ENCODE data around the gene SHROOM2. TPM values are rescaled to one million over a fixed set of nuclear protein-coding genes. Genes with fewer than 3 reads are reported as not detected.

The SHROOM2 gene
- total RNA-seq, 5 donors from 2014 or later (not counting 1 experiment from before 2014, with no cell fraction given), result 0.03 to 0.06 TPM; not detected in 3

DNA sequence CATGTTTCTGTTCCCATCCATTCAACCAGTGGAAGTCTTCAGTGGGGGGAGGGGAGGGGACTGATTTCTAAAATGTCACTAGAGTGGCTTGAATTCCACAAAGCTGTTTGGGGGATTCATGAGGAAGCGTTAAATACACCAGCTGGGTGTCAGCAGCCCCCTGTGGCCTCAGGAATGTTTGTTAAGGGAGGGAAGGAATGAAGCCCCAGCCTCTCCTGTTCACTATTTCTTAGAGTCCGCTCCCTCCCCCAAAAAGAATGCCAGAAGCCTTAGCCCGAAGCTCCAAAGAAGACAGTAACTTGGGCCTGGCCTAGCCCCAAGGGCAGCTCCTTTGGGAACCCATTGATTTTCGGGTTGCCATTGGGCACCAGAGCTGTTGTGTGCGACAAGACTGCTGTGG is 3.3 kb downstream of the SHROOM2 start:
- no peak overlapping the region for H3K4me3 ChIP-seq (ENCODE audit: control insufficient read depth in 1 of 2, extremely low read depth in 1 of 2, low read length in 1 of 2)
- DNase-seq, result no peak
- H3K27ac ChIP-seq (ENCODE audit: low read length), result no peak overlapping the region
- H3K27me3 ChIP-seq (replicated peaks in 1 of 2; ENCODE audit: control insufficient read depth in 2 of 2, extremely low read depth in 1 of 2, insufficient read depth in 2 of 2, low read length in 1 of 2), result peaks cover 10 to 23% of the 10 kb centered on the region in 2 experiments
- Mint-ChIP-seq H3K27ac (no peak overlapping the region), H3K4me3 (no peak overlapping the region), H3K27me3 (peaks cover 19 to 31% of the 10 kb centered on the region in 2 donors), H3K36me3 (no peaks in the 10 kb centered on the region), H3K4me1 (peaks cover 0 to 4% (median 4%) of the 10 kb centered on the region in 3 donors), H3K9me3 (no peaks in the 10 kb centered on the region)
- ChIA-PET POLR2A (interaction anchor here in 1 of 2 donors (0.6 kb wide), 1 partner anchor 17 kb away, joined by 9 read pairs; no protein-coding TSS in a partner anchor), CTCF (interaction anchor here in 1 of 2 donors (0.8 kb wide), 1 partner anchor 12 kb away, joined by 3 read pairs; no protein-coding TSS in a partner anchor)
- WGBS (ENCODE audit: insufficient coverage), result no CpG with 5 or more reads among the region's 5 CpGs
- no peaks in the 10 kb centered on the region for H3K9me3 ChIP-seq
- H3K36me3 ChIP-seq (ENCODE audit: control insufficient read depth in 2 of 2, extremely low read depth in 1 of 2, insufficient read depth in 1 of 2, low read length in 1 of 2), result no peaks in the 10 kb centered on the region
- H3K4me1 ChIP-seq (ENCODE audit: control insufficient read depth in 1 of 2, extremely low read depth in 1 of 2, insufficient read depth in 2 of 2, low read length in 2 of 2), result no peaks in the 10 kb centered on the region
- ATAC-seq (replicated peaks in 1 of 4), result no peak

DNA sequence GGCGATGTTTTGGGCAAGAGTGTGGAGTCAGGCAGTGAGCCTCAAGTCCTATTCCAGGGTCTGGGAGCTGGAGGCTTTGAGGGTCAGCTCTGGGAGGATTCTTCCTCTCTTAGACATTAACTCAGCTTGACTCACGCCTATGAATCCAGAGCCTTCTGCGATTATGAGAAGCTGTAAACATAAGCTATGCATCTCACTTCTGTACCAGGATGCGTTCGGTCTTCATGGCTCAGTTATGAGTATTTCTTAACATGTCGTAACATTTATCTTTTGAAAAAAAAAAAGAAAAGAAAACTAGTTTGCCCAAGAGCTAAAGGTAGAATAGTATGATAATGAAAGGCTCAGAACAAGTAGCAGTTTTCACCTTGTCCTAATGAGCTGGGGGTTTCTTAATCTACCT is 4.6 kb downstream of the SHROOM2 start:
- POLR2A ChIA-PET, result interaction anchor here in 1 of 2 donors (0.6 kb wide), 1 partner anchor 174 kb away, joined by 3 read pairs; no protein-coding TSS in a partner anchor

DNA sequence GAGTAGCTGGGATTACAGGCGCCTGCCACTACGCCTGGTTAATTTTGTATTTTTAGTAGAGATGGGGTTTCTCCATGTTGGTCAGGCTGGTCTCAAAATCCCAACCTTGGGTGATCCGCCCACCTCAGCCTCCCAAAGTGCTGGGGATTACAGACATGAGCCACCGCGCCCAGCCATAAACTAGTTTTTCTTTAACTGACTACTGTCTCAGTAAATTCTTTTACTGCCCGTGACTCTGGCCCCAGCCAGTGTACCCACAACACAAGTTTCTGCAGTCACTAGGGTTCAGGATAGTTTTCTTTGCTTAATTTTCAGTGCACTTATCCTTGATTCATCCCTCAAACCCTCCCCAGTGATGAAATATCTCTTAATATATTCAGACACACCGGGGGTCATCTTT is 8.3 kb downstream of the SHROOM2 start:
- H3K9me3 Mint-ChIP-seq, result peaks cover 4 to 7% (median 6%) of the 10 kb centered on the region in 3 donors
- Histone ChIP-seq H3K4me3 (ENCODE audit: control insufficient read depth in 1 of 2, extremely low read depth in 1 of 2, low read length in 1 of 2) (no peak overlapping the region), H3K27me3 (replicated peaks in 1 of 2; ENCODE audit: control insufficient read depth in 2 of 2, extremely low read depth in 1 of 2, insufficient read depth in 2 of 2, low read length in 1 of 2) (peaks cover 2 to 12% of the 10 kb centered on the region in 2 experiments), H3K4me1 (ENCODE audit: control insufficient read depth in 1 of 2, extremely low read depth in 1 of 2, insufficient read depth in 2 of 2, low read length in 2 of 2) (no peaks in the 10 kb centered on the region), H3K36me3 (ENCODE audit: control insufficient read depth in 2 of 2, extremely low read depth in 1 of 2, insufficient read depth in 1 of 2, low read length in 1 of 2) (no peaks in the 10 kb centered on the region), H3K9me3 (no peaks in the 10 kb centered on the region), H3K27ac (ENCODE audit: low read length) (no peak overlapping the region)
- ATAC-seq (replicated peaks in 1 of 4) (no peak), DNase-seq (no peak)
- ChIA-PET POLR2A (no interaction called here), CTCF (no interaction called here)
- no peaks in the 10 kb centered on the region for H3K36me3 Mint-ChIP-seq
- H3K27me3 Mint-ChIP-seq, result peaks cover 6 to 11% of the 10 kb centered on the region in 2 donors
- H3K4me3 Mint-ChIP-seq, result no peak overlapping the region
- no peak overlapping the region for H3K27ac Mint-ChIP-seq
- WGBS (ENCODE audit: insufficient coverage), result no CpG with 5 or more reads among the region's 7 CpGs
- no peaks in the 10 kb centered on the region for H3K4me1 Mint-ChIP-seq

More for the DNA sequence above, 4.6 kb downstream of the SHROOM2 start:
- Mint-ChIP-seq H3K4me3 (no peak overlapping the region), H3K27ac (no peak overlapping the region), H3K9me3 (peaks cover 4 to 7% (median 6%) of the 10 kb centered on the region in 3 donors), H3K27me3 (peaks cover 25 to 27% of the 10 kb centered on the region in 2 donors), H3K36me3 (no peaks in the 10 kb centered on the region), H3K4me1 (peaks cover 0 to 4% (median 2%) of the 10 kb centered on the region in 3 donors)
- no peaks in the 10 kb centered on the region for H3K9me3 ChIP-seq
- DNase-seq (no peak), ATAC-seq (replicated peaks in 1 of 4) (no peak)
- H3K27me3 ChIP-seq (replicated peaks in 1 of 2; ENCODE audit: control insufficient read depth in 2 of 2, extremely low read depth in 1 of 2, insufficient read depth in 2 of 2, low read length in 1 of 2), result peaks cover 10 to 19% of the 10 kb centered on the region in 2 experiments
- no CpG with 5 or more reads among the region's 6 CpGs for WGBS (ENCODE audit: insufficient coverage)
- CTCF ChIA-PET, result no interaction called here
- H3K4me3 ChIP-seq (ENCODE audit: control insufficient read depth in 1 of 2, extremely low read depth in 1 of 2, low read length in 1 of 2), result no peak overlapping the region
- no peaks in the 10 kb centered on the region for H3K4me1 ChIP-seq (ENCODE audit: control insufficient read depth in 1 of 2, extremely low read depth in 1 of 2, insufficient read depth in 2 of 2, low read length in 2 of 2)
- no peaks in the 10 kb centered on the region for H3K36me3 ChIP-seq (ENCODE audit: control insufficient read depth in 2 of 2, extremely low read depth in 1 of 2, insufficient read depth in 1 of 2, low read length in 1 of 2)
- no peak overlapping the region for H3K27ac ChIP-seq (ENCODE audit: low read length)

DNA sequence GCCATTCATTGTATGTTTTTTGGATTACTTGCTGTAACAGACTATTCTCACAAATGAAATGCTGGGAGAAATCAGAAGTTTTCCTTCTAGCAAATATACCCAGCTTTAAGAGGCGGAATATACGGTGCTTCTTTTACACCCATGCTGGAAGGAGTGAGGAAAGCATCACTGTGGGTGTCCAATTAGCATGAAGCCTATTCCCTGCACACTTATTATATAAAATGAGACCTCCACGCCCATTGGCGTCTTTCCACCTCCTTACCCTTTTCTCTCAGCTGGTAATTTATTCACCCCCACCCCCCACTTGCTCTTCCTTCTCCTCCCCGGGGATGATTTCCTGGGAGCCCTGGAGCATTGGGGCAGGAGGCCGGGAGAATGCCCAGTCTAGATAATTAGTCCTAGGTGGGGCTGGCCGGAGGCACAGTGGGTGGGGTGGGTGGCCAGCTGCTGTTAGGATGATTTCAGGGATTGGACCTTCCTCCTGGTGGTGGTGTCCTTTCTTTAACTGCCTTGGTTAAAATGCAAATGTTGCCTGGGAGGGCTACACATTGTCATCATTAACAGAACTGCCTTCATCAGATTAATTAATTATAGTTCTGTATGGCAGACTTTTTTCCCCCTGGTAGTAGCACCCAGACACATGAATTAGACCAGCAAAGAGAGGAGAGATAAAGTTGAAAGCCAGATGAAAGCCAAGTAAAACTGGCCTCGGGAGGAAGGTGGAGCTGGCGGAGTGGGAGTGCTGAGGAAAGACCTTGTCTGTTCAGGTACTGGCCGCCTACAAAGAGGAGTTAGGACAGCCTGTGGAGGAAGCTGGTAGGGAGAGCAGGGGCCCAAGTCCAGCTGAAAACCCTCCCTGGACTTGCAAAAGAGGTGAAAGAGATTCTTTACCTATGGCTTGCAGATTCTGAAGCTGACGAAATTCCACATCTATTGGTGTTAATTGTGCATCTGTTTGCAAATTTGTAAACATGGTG is 11.4 kb downstream of the SHROOM2 start:
- POLR2A ChIA-PET, result no interaction called here
- Mint-ChIP-seq H3K4me3 (no peak overlapping the region), H3K4me1 (no peaks in the 10 kb centered on the region), H3K9me3 (peaks cover 9 to 17% (median 11%) of the 10 kb centered on the region in 3 donors), H3K27ac (no peak overlapping the region), H3K27me3 (peaks cover 8 to 14% of the 10 kb centered on the region in 2 donors), H3K36me3 (no peaks in the 10 kb centered on the region)
- WGBS (ENCODE audit: insufficient coverage), result no CpG with 5 or more reads among the region's 11 CpGs
- CTCF ChIA-PET, result no interaction called here
- H3K4me1 ChIP-seq (ENCODE audit: control insufficient read depth in 1 of 2, extremely low read depth in 1 of 2, insufficient read depth in 2 of 2, low read length in 2 of 2), result no peaks in the 10 kb centered on the region
- peaks cover 2% of the 10 kb centered on the region for H3K9me3 ChIP-seq
- no peak overlapping the region for H3K4me3 ChIP-seq (ENCODE audit: control insufficient read depth in 1 of 2, extremely low read depth in 1 of 2, low read length in 1 of 2)
- H3K27ac ChIP-seq (ENCODE audit: low read length), result no peak overlapping the region
- ATAC-seq (replicated peaks in 1 of 4) (no peak), DNase-seq (no peak)
- peaks cover 0 to 5% of the 10 kb centered on the region in 2 experiments for H3K27me3 ChIP-seq (replicated peaks in 1 of 2; ENCODE audit: control insufficient read depth in 2 of 2, extremely low read depth in 1 of 2, insufficient read depth in 2 of 2, low read length in 1 of 2)
- H3K36me3 ChIP-seq (ENCODE audit: control insufficient read depth in 2 of 2, extremely low read depth in 1 of 2, insufficient read depth in 1 of 2, low read length in 1 of 2), result no peaks in the 10 kb centered on the region

DNA sequence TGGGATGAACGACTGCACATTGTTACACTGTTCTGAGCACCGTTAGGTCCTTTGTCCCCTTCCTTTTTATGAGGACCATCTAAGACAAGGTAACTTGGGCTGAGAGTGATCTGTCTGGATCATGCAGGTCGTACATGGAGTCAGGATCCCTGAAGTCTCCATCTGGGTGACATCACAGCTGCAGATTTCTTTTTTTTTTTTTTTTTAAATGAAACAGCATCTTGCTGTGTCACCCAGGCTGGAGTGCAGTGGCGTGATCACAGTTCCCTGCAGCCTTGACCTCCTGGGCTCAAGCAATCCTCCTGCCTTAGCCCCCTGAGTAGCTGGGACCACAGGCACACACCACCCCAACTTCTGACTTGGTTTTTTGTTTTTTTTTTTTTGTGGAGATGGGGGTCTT is 16.5 kb downstream of the SHROOM2 start:
- POLR2A ChIA-PET, result no interaction called here
- ATAC-seq (replicated peaks in 1 of 4), result no peak

DNA sequence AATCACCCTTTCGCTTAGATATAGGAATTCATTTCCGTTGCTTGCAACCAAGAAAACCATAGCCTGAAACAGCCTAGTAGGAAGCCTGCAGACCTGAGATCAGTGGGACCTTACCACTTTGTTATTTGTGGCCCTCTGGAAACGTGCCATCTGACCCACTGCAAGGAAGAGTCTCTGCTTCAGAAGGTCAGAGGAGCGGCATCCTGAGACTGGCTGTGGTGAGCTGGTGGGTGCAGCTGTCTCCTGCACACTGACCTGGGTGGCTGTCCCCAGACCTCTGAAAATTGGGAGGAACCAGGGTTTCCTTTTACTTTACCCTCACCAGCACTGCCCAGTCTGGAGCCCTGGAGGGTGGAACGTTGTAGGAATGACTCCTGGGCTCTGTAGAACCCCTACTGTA is 18.2 kb downstream of the SHROOM2 start:
- peaks cover 5 to 10% (median 5%) of the 10 kb centered on the region in 3 donors for H3K9me3 Mint-ChIP-seq
- H3K27me3 ChIP-seq (replicated peaks in 1 of 2; ENCODE audit: control insufficient read depth in 2 of 2, extremely low read depth in 1 of 2, insufficient read depth in 2 of 2, low read length in 1 of 2), result no peaks in the 10 kb centered on the region
- ChIA-PET CTCF (no interaction called here), POLR2A (no interaction called here)
- 86% methylated on average over 1 of the region's 5 CpGs for WGBS (ENCODE audit: insufficient coverage)
- no peaks in the 10 kb centered on the region for H3K36me3 ChIP-seq (ENCODE audit: control insufficient read depth in 2 of 2, extremely low read depth in 1 of 2, insufficient read depth in 1 of 2, low read length in 1 of 2)
- no peak overlapping the region for H3K4me3 Mint-ChIP-seq
- H3K9me3 ChIP-seq, result peaks cover 2% of the 10 kb centered on the region
- H3K4me1 Mint-ChIP-seq, result no peaks in the 10 kb centered on the region
- no peaks in the 10 kb centered on the region for H3K4me1 ChIP-seq (ENCODE audit: control insufficient read depth in 1 of 2, extremely low read depth in 1 of 2, insufficient read depth in 2 of 2, low read length in 2 of 2)
- no peak for DNase-seq
- H3K4me3 ChIP-seq (ENCODE audit: control insufficient read depth in 1 of 2, extremely low read depth in 1 of 2, low read length in 1 of 2), result no peak overlapping the region
- H3K36me3 Mint-ChIP-seq, result no peaks in the 10 kb centered on the region
- no peak overlapping the region for H3K27ac Mint-ChIP-seq
- H3K27ac ChIP-seq (ENCODE audit: low read length), result no peak overlapping the region
- no peak for ATAC-seq (replicated peaks in 1 of 4)
- peaks cover 3 to 12% of the 10 kb centered on the region in 2 donors for H3K27me3 Mint-ChIP-seq

More for the DNA sequence above, 16.5 kb downstream of the SHROOM2 start:
- H3K27me3 Mint-ChIP-seq, result peaks cover 6 to 8% of the 10 kb centered on the region in 2 donors
- no peaks in the 10 kb centered on the region for H3K27me3 ChIP-seq (replicated peaks in 1 of 2; ENCODE audit: control insufficient read depth in 2 of 2, extremely low read depth in 1 of 2, insufficient read depth in 2 of 2, low read length in 1 of 2)
- no peaks in the 10 kb centered on the region for H3K36me3 Mint-ChIP-seq
- no CpG with 5 or more reads among the region's 4 CpGs for WGBS (ENCODE audit: insufficient coverage)
- no peak overlapping the region for H3K27ac ChIP-seq (ENCODE audit: low read length)
- peaks cover 2% of the 10 kb centered on the region for H3K9me3 ChIP-seq
- no peaks in the 10 kb centered on the region for H3K4me1 ChIP-seq (ENCODE audit: control insufficient read depth in 1 of 2, extremely low read depth in 1 of 2, insufficient read depth in 2 of 2, low read length in 2 of 2)
- H3K4me1 Mint-ChIP-seq, result no peaks in the 10 kb centered on the region
- DNase-seq, result no peak
- no peak overlapping the region for H3K4me3 ChIP-seq (ENCODE audit: control insufficient read depth in 1 of 2, extremely low read depth in 1 of 2, low read length in 1 of 2)
- no peaks in the 10 kb centered on the region for H3K36me3 ChIP-seq (ENCODE audit: control insufficient read depth in 2 of 2, extremely low read depth in 1 of 2, insufficient read depth in 1 of 2, low read length in 1 of 2)
- H3K9me3 Mint-ChIP-seq, result peaks cover 5 to 10% (median 5%) of the 10 kb centered on the region in 3 donors
- H3K4me3 Mint-ChIP-seq, result no peak overlapping the region
- CTCF ChIA-PET, result no interaction called here
- H3K27ac Mint-ChIP-seq, result no peak overlapping the region
